ENCODE measurements around the gene ABLIM3. TPM values are rescaled to one million over a fixed set of nuclear protein-coding genes. Genes with fewer than 3 reads are reported as not detected.

The ABLIM3 gene
- total and polyA plus RNA-seq, 10 of the 15 experiments (the other 5 are each of a cell fraction or from before 2014, with no cell fraction given), result 0.03 TPM; not detected in 9

- in situ Hi-C loops (cut with MboI), result no loop called here
- DNase-seq (ENCODE audit: low read depth, low spot score) (no peak), ATAC-seq (no peak), FAIRE-seq (no peak)
- Histone ChIP-seq H3K4me1 (ENCODE audit: control insufficient read depth, insufficient read depth, low read length) (no peaks in the 10 kb centered on the region), H3K27ac (ENCODE audit: control insufficient read depth, insufficient read depth) (no peak overlapping the region), H2AFZ (ENCODE audit: control insufficient read depth, low read depth, low read length) (no peak overlapping the region), H3K9ac (ENCODE audit: control insufficient read depth, insufficient read depth, low read length) (no peak overlapping the region), H3K4me3 (no peak overlapping the region), H3K4me2 (ENCODE audit: control insufficient read depth, insufficient read depth) (no peak overlapping the region), H3K27me3 (replicated peaks in 1 of 2; ENCODE audit: control insufficient read depth in 2 of 2, insufficient read depth in 2 of 2, low read length in 1 of 2) (peaks cover 0 to 1% of the 10 kb centered on the region in 2 experiments; a peak in 2 of 4 replicates), H3K9me3 (replicated peaks; ENCODE audit: control insufficient read depth, insufficient read depth, low read length) (no peaks in the 10 kb centered on the region), H3K36me3 (ENCODE audit: control insufficient read depth in 2 of 2, insufficient read depth in 2 of 2, low read length in 1 of 2) (no peaks in the 10 kb centered on the region), H3K79me2 (ENCODE audit: control insufficient read depth, insufficient read depth, low read length) (no peaks in the 10 kb centered on the region), H4K20me1 (ENCODE audit: control insufficient read depth, insufficient read depth) (no peaks in the 10 kb centered on the region)
- WGBS (ENCODE audit: insufficient coverage, insufficient replicate concordance, low lambda C conversion rate, missing lambda C conversion rate), result 13% methylated on average over 2 of the region's 2 CpGs
- ChIA-PET SMC1A (ENCODE audit: uncharacterized antibody, unreplicated experiment) (no interaction called here), CTCF (no interaction called here), RAD21 (ENCODE audit: unreplicated experiment) (no interaction called here), POLR2A (no interaction called here)
- BruUV-seq (replicated peaks), result no TSS peak
- intact Hi-C loops (cut with micrococcal nuclease; ENCODE audit: unreplicated experiment), result no loop called here
- TF ChIP-seq HDAC2 (IDR thresholded peaks at IDR 0.05), result no peak
- no peak for TF ChIP-seq HSF1 (IDR thresholded peaks at IDR 0.05; ENCODE audit: low read depth, low read length)
- no peak for TF ChIP-seq SUPT20H (IDR thresholded peaks at IDR 0.05; ENCODE audit: borderline replicate concordance, control insufficient read depth, low read depth, low read length)
- TF ChIP-seq BCL11A (IDR thresholded peaks at IDR 0.05; ENCODE audit: low read depth, low read length), result no peak
- TF ChIP-seq EGR1 (IDR thresholded peaks at IDR 0.05; ENCODE audit: borderline replicate concordance in 1 of 2, low read depth in 2 of 2, low read length in 2 of 2), result no peak
- no peak for TF ChIP-seq RB1 (IDR thresholded peaks at IDR 0.05; ENCODE audit: borderline replicate concordance)
- no peak for TF ChIP-seq USF2 (IDR thresholded peaks at IDR 0.05; ENCODE audit: borderline replicate concordance, low read depth, low read length)
- TF ChIP-seq ZBTB4 (CRISPR knock-in tag; IDR thresholded peaks at IDR 0.05), result no peak
- TF ChIP-seq TCF3 (IDR thresholded peaks at IDR 0.05; ENCODE audit: borderline replicate concordance, insufficient read depth, low read depth, low read length), result no peak
- TF ChIP-seq MEF2B (IDR thresholded peaks at IDR 0.05; ENCODE audit: partially characterized antibody, poor library complexity, severe bottlenecking), result no peak
- no peak for TF ChIP-seq ZBTB40 (IDR thresholded peaks at IDR 0.05; ENCODE audit: borderline replicate concordance)
- no peak for TF ChIP-seq EZH2 (IDR thresholded peaks at IDR 0.05; ENCODE audit: borderline replicate concordance, control insufficient read depth, low read depth, low read length)
Observed at GRCh38 chr5:149181732-149182131, 40.4 kb downstream of the ABLIM3 start.
